ENCODE measurements around the gene UST.

GRCh38 chr6:148704400-148705246, 42.2 kb upstream of the UST start:
- TF ChIP-seq CTCF (IDR thresholded peaks at IDR 0.05; ENCODE audit: low read depth, low read length, missing input control) (no peak), GABPA (IDR thresholded peaks at IDR 0.05 in 1 of 2, conservative IDR thresholded peaks at IDR 0.05 in 1 of 2) (no peak), YY1 (IDR thresholded peaks at IDR 0.05) (no peak), NR2F2 (IDR thresholded peaks at IDR 0.05) (no peak)
